OCI-LY3 (cell line): ENCODE measurements around the gene CYGB.
"Not testable (repeated sequence)": the region's sequence is repeated elsewhere in the genome, so short reads cannot be mapped to it uniquely, and the experiment has no call there.

ENCODE experiments used
- H2AFZ ChIP-seq: fragments of 200-600, 300-600 bp; shearing (Covaris generic); 2 replicates; pipeline ENCODE4 v1.6.0; 2014; ENCODE audit warnings: antibody characterized with exemption, low read depth, low read length
- H3K27ac ChIP-seq: fragments of 200-600, 300-600 bp; sonication (generic); 2 replicates; pipeline ENCODE4 v1.5.1; 2014; ENCODE audit warnings: mild to moderate bottlenecking, low read length, moderate library complexity, mixed read lengths
- H3K27me3 ChIP-seq: fragments of 200-600, 300-600 bp; sonication (generic); 2 replicates; pipeline ENCODE4 v1.6.1; 2014; ENCODE audit warnings: low read depth, low read length, mixed read lengths
- H3K36me3 ChIP-seq: fragments of 200-600, 300-600 bp; sonication (generic); replicated peaks from 2 replicates; pipeline ENCODE3; 2014; ENCODE audit warnings: low read depth, low read length, mixed read lengths
- H3K4me1 ChIP-seq: fragments of 300-600, 200-600 bp; sonication (generic); 2 replicates; pipeline ENCODE4 v1.6.1; 2014; ENCODE audit warnings: low read length, mixed read lengths
- H3K4me2 ChIP-seq: fragments of 200-600, 300-600 bp; sonication (generic); 2 replicates; pipeline ENCODE4 v1.6.1; 2014; ENCODE audit warnings: low read length, mixed read lengths
- H3K4me3 ChIP-seq: fragments of 300-600, 200-600 bp; sonication (generic); 2 replicates; pipeline ENCODE4 v1.5.1; 2014; ENCODE audit warnings: antibody characterized with exemption, mild to moderate bottlenecking, low read length, moderate library complexity
- H3K79me2 ChIP-seq: fragments of 300-600, 200-600 bp; shearing (Covaris generic); 2 replicates; pipeline ENCODE4 v1.6.1; 2014; ENCODE audit warnings: mild to moderate bottlenecking, low read length, mixed read lengths
- H3K9ac ChIP-seq: fragments of 300-600, 200-600 bp; shearing (Covaris generic); 2 replicates; pipeline ENCODE4 v1.6.0; 2014; ENCODE audit warnings: mild to moderate bottlenecking, low read length, moderate library complexity
- H3K9me3 ChIP-seq: fragments of 200-600, 300-600 bp; shearing (Covaris generic); 2 replicates; pipeline ENCODE4 v1.6.1; 2014; ENCODE audit warnings: low read length, mixed read lengths; ENCODE audit not compliant: insufficient read depth
- H4K20me1 ChIP-seq: fragments of 200-600, 300-600 bp; sonication (generic); 2 replicates; pipeline ENCODE4 v1.6.1; 2016; ENCODE audit warnings: low read length, mixed read lengths; ENCODE audit not compliant: insufficient read depth
- CTCF ChIP-seq: fragments of 200-600, 300-600 bp; sonication (generic); IDR thresholded peaks from 2 replicates; pipeline ENCODE4 v1.5.1; 2014; ENCODE audit warnings: antibody characterized with exemption, low read length, low read depth
- EZH2phosphoT487 ChIP-seq: fragments of 200-600 bp; shearing (Covaris generic); IDR thresholded peaks from 2 replicates; pipeline ENCODE4 v1.6.1; 2018; ENCODE audit warnings: antibody characterized with exemption, mixed run types, low read depth

Gene CYGB

GRCh38 chr17:76524598-76525512 is 12.7 kb downstream of the CYGB start:
- Histone ChIP-seq H3K4me1 (peaks cover 27% of the 10 kb centered on the region), H3K9ac (no peak overlapping the region), H3K4me3 (no peak overlapping the region), H3K9me3 (no peaks in the 10 kb centered on the region), H3K79me2 (no peaks in the 10 kb centered on the region), H3K27ac (no peak overlapping the region), H3K36me3 (no peaks in the 10 kb centered on the region), H4K20me1 (no peaks in the 10 kb centered on the region), H2AFZ (no peak overlapping the region), H3K27me3 (peaks cover 15% of the 10 kb centered on the region; the same call in 1 of the 2 replicates), H3K4me2 (no peak overlapping the region)
- TF ChIP-seq EZH2phosphoT487, result no peak
- no peak for TF ChIP-seq CTCF

GRCh38 chr17:76523084-76524037 is 14.1 kb downstream of the CYGB start:
- peak overlapping the region; percentile 57 for H3K4me3 ChIP-seq
- peaks cover 14% of the 10 kb centered on the region for H3K4me1 ChIP-seq
- no peaks in the 10 kb centered on the region for H3K79me2 ChIP-seq
- peak; percentile 88 for TF ChIP-seq CTCF
- TF ChIP-seq EZH2phosphoT487, result no peak
- no peak overlapping the region for H3K9ac ChIP-seq
- H3K27me3 ChIP-seq, result peaks cover 21% of the 10 kb centered on the region; the same call in 1 of the 2 replicates
- H3K9me3 ChIP-seq, result no peaks in the 10 kb centered on the region
- peak overlapping the region; percentile 72 for H3K4me2 ChIP-seq
- no peak overlapping the region for H3K27ac ChIP-seq
- H3K36me3 ChIP-seq, result no peaks in the 10 kb centered on the region
- H4K20me1 ChIP-seq, result no peaks in the 10 kb centered on the region
- peak overlapping the region; percentile 61; the same call in 1 of the 2 replicates for H2AFZ ChIP-seq

- H2AFZ ChIP-seq, H3K36me3 ChIP-seq, H3K9ac ChIP-seq, H3K9me3 ChIP-seq, H3K79me2 ChIP-seq, H3K27ac ChIP-seq, H3K4me1 ChIP-seq, H4K20me1 ChIP-seq, H3K4me2 ChIP-seq, H3K4me3 ChIP-seq: not testable (repeated sequence)
- peaks cover 23% of the 10 kb centered on the region for H3K27me3 ChIP-seq
Observed at GRCh38 chr17:76521683-76522082, 15.8 kb downstream of the CYGB start.

- Histone ChIP-seq H3K4me3 (no peak overlapping the region), H4K20me1 (no peaks in the 10 kb centered on the region), H2AFZ (no peak overlapping the region), H3K4me2 (no peak overlapping the region), H3K79me2 (no peaks in the 10 kb centered on the region), H3K36me3 (no peaks in the 10 kb centered on the region), H3K27me3 (peaks cover 23% of the 10 kb centered on the region), H3K9ac (no peak overlapping the region), H3K9me3 (no peaks in the 10 kb centered on the region), H3K27ac (no peak overlapping the region), H3K4me1 (peaks cover 3% of the 10 kb centered on the region; the same call in 1 of the 2 replicates)
- TF ChIP-seq EZH2phosphoT487, result no peak
- no peak for TF ChIP-seq CTCF
Observed at GRCh38 chr17:76521262-76521661, 16.2 kb downstream of the CYGB start.
